ENCODE results near the gene ZNF410.

DNA sequence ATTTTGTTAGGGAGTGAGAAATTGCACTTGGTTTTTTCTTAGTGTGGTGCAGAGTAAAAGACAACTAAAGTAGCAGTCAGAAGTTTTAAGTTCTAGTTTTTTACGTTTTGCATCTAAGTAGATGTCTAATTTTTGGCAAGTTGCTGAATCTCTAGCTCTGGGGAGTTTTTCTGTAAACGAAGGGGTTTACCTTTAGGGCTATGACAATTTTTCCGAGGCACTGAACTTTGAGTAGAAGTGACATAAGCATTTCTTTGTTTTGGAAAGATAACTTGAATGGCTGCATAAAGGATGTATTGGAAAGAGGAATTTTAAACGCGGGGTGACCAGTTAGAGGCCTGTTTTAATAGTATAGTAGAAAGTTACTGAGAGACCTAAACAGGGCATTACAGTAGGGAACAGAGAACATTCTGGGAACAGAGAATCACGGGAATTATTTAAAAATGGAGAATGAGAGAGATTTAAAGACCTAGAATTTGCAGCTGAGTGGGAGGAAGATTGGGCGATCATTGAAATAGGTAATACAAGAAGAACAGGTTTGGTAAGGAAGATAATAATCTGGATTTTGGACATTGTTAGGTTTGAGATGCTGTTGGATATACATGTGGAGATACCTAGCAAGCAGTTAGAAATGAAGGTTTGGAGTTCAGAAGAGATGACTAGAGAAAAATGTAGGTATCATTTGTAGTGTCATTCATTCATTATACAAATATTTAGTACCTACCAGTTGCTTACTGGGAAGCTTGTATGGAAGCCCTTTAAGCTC, 1.2 kb downstream of the ZNF410 start:
- no peak for TF ChIP-seq EZH2 (IDR thresholded peaks at IDR 0.05; ENCODE audit: borderline replicate concordance, low read length)
- TF ChIP-seq, protein P1, sequence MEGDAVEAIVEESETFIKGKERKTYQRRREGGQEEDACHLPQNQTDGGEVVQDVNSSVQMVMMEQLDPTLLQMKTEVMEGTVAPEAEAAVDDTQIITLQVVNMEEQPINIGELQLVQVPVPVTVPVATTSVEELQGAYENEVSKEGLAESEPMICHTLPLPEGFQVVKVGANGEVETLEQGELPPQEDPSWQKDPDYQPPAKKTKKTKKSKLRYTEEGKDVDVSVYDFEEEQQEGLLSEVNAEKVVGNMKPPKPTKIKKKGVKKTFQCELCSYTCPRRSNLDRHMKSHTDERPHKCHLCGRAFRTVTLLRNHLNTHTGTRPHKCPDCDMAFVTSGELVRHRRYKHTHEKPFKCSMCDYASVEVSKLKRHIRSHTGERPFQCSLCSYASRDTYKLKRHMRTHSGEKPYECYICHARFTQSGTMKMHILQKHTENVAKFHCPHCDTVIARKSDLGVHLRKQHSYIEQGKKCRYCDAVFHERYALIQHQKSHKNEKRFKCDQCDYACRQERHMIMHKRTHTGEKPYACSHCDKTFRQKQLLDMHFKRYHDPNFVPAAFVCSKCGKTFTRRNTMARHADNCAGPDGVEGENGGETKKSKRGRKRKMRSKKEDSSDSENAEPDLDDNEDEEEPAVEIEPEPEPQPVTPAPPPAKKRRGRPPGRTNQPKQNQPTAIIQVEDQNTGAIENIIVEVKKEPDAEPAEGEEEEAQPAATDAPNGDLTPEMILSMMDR (conservative IDR thresholded peaks at IDR 0.05 in 1 of 2, IDR thresholded peaks at IDR 0.05 in 1 of 2; ENCODE audit: extremely low read depth in 1 of 2, insufficient read depth in 1 of 2, low read depth in 1 of 2, low read length in 2 of 2), result no peak

Measured in mammary epithelial cell (primary cell).